ENCODE data around the gene B3GAT1.

Gene B3GAT1

GRCh38 chr11:134369656-134370525 is 42.2 kb downstream of the B3GAT1 start:
- DNase-seq: no peak

GRCh38 chr11:134367781-134368180 is 44.3 kb downstream of the B3GAT1 start:
- no peak for DNase-seq

- DNase-seq: no peak
Measured at GRCh38 chr11:134366254-134366653, 45.8 kb downstream of the B3GAT1 start.

GRCh38 chr11:134365011-134365925 is 46.8 kb downstream of the B3GAT1 start:
- no peak for DNase-seq

GRCh38 chr11:134364261-134364660 is 47.8 kb downstream of the B3GAT1 start:
- no peak for DNase-seq

- DNase-seq: no peak
Measured at GRCh38 chr11:134363592-134363991, 48.5 kb downstream of the B3GAT1 start.

- DNase-seq: no peak
Measured at GRCh38 chr11:134363161-134363560, 48.9 kb downstream of the B3GAT1 start.

GRCh38 chr11:134362192-134362901 is 49.7 kb downstream of the B3GAT1 start:
- no peak for DNase-seq

- no peak for DNase-seq
Measured at GRCh38 chr11:134361661-134362060, 50.4 kb downstream of the B3GAT1 start.

GRCh38 chr11:134360050-134360835 is 51.8 kb downstream of the B3GAT1 start:
- peak; percentile 67 for DNase-seq

- DNase-seq: no peak
Measured at GRCh38 chr11:134359646-134360045, 52.4 kb downstream of the B3GAT1 start.

GRCh38 chr11:134358856-134359490 is 53.1 kb downstream of the B3GAT1 start:
- no peak for DNase-seq

- no peak for DNase-seq
Measured at GRCh38 chr11:134358165-134358855, 53.7 kb downstream of the B3GAT1 start.

- DNase-seq: no peak
Measured at GRCh38 chr11:134357545-134357839, 54.5 kb downstream of the B3GAT1 start.

- DNase-seq: no peak
Measured at GRCh38 chr11:134356656-134357544, 55.1 kb downstream of the B3GAT1 start.

GRCh38 chr11:134355656-134356055 is 56.4 kb downstream of the B3GAT1 start:
- no peak for DNase-seq

- DNase-seq: no peak
Measured at GRCh38 chr11:134355136-134355535, 56.9 kb downstream of the B3GAT1 start.

GRCh38 chr11:134352111-134352510 is 59.9 kb downstream of the B3GAT1 start:
- no peak for DNase-seq

- no peak for DNase-seq
Measured at GRCh38 chr11:134350381-134350780, 61.7 kb downstream of the B3GAT1 start.

GRCh38 chr11:134349802-134350355 is 62.2 kb downstream of the B3GAT1 start:
- DNase-seq: no peak

All from suppressor macrophage treated with lipopolysaccharide for 4 hours (primary cell).